Breast epithelium (tissue), 4 donors: ENCODE measurements around the gene USP24. TPM values are rescaled to one million over a fixed set of nuclear protein-coding genes. Genes with fewer than 3 reads are reported as not detected.
A peak's percentile ranks its signal among the peaks of the same experiment; 100 is the strongest.

ENCODE experiments used
- DNase-seq, 2 donors: peaks; one replicate each; pipeline ENCODE4 v3.0.0-alpha.2; 2019; ENCODE audit warnings: low spot score in 2 of 2
- H3K27ac ChIP-seq, 2 donors: fragments of 200-600 bp; sonication (generic) in 1 of 2; one replicate each; pipeline ENCODE4 v1.5.1; 2016 to 2019; ENCODE audit warnings: mild to moderate bottlenecking in 1 of 2
- H3K27me3 ChIP-seq, 2 donors: fragments of 200-600 bp; sonication (generic) in 1 of 2; one replicate each; pipeline versions ENCODE4 v1.5.1 to v1.6.0; 2017 to 2019; ENCODE audit warnings: control low read depth in 1 of 2, mild to moderate bottlenecking in 1 of 2
- H3K36me3 ChIP-seq: fragments of 200-600 bp; one replicate; pipeline ENCODE4 v1.5.1; 2019
- H3K4me1 ChIP-seq, 2 donors: fragments of 200-600 bp; sonication (generic); one replicate each; pipeline ENCODE4 v1.5.1; 2016 to 2019; ENCODE audit warnings: control low read depth in 1 of 2
- H3K4me3 ChIP-seq, 3 donors: fragments of 200-600 bp; sonication (generic); 1 replicate in 2 of 3; 2 replicates in 1 of 3; pipeline ENCODE4 v1.5.1; 2016 to 2019; ENCODE audit warnings: mild to moderate bottlenecking in 3 of 3, moderate library complexity in 2 of 3
- H3K9me3 ChIP-seq, 2 donors: fragments of 200-600 bp; sonication (generic) in 1 of 2; one replicate each; pipeline ENCODE4 v1.5.1; 2016 to 2019; ENCODE audit warnings: control low read depth in 1 of 2
- CTCF ChIP-seq, 3 donors: fragments of 450-650 bp; IDR thresholded peaks; one replicate each; pipeline ENCODE4 v1.5.1; 2016 to 2017; ENCODE audit warnings: antibody characterized with exemption in 3 of 3, mild to moderate bottlenecking in 3 of 3, moderate library complexity in 3 of 3
- POLR2A ChIP-seq: fragments of 450-650 bp; IDR thresholded peaks from one replicate; pipeline ENCODE4 v1.6.1; 2016; ENCODE audit warnings: antibody characterized with exemption, mild to moderate bottlenecking, moderate library complexity
- POLR2AphosphoS5 ChIP-seq, 3 donors: sonication (generic); formaldehyde crosslinking; IDR thresholded peaks; one replicate each; pipeline ENCODE4 v1.6.1; 2017; ENCODE audit warnings: antibody characterized with exemption in 3 of 3
- intact Hi-C: fragments of 100-400 bp; cut with DNase I; formaldehyde crosslinking; loops from one replicate; pipeline ENCODE4 v1.15.1; 2023; ENCODE audit warnings: low total_unique reads
- total RNA-seq, 3 donors: library from RNA; depleted of rRNA; stranded (reverse); fragments of >200 nt; gene quantifications; one replicate each; pipeline ENCODE4 v1.1.0, GENCODE V29; 2016

Gene USP24
- total RNA-seq = 100 to 1,000 TPM in 1 of 3 donors, 10 to 100 TPM in 2; 51.5 to 103 (median 77.3) TPM

- H3K36me3 ChIP-seq = no peaks in the 10 kb centered on the region
- TF ChIP-seq CTCF (IDR thresholded peaks at IDR 0.05) = no peak
- TF ChIP-seq POLR2AphosphoS5 (IDR thresholded peaks at IDR 0.05) = peak; percentile 62 to 93 (median 87)
- TF ChIP-seq POLR2A = no peak
- no peaks in the 10 kb centered on the region for H3K27me3 ChIP-seq
- H3K9me3 ChIP-seq = no peaks in the 10 kb centered on the region
- DNase-seq = peak; percentile 53 to 65
- H3K27ac ChIP-seq = peak within 1 kb of the TSS; percentile 96 to 97
- intact Hi-C loops = no loop called here
- H3K4me1 ChIP-seq = no peaks in the 10 kb centered on the region
- peak within 1 kb of the TSS; percentile 65 to 98 (median 86) for H3K4me3 ChIP-seq
Observed at GRCh38 chr1:55215194-55216021, at the start of gene USP24. Gene USP24 (minus strand): TSS chr1:55215364. CDS start chr1:55215113, 251 bp downstream.

- no peaks in the 10 kb centered on the region for H3K36me3 ChIP-seq
Observed at GRCh38 chr1:55262822-55263221, 47.7 kb upstream of the USP24 start.

GRCh38 chr1:55259911-55260609 is 44.9 kb upstream of the USP24 start:
- no peaks in the 10 kb centered on the region for H3K9me3 ChIP-seq
- H3K4me3 ChIP-seq = no peak overlapping the region

More at GRCh38 chr1:55262822-55263221, 47.7 kb upstream of the USP24 start:
- DNase-seq = no peak
- H3K27me3 ChIP-seq = no peaks in the 10 kb centered on the region
- TF ChIP-seq POLR2A (no peak), CTCF (IDR thresholded peaks at IDR 0.05) (no peak), POLR2AphosphoS5 (IDR thresholded peaks at IDR 0.05) (no peak)
- intact Hi-C loops = no loop called here
- no peak overlapping the region for H3K4me3 ChIP-seq
- H3K4me1 ChIP-seq = no peaks in the 10 kb centered on the region
- H3K9me3 ChIP-seq = no peaks in the 10 kb centered on the region
- H3K27ac ChIP-seq = no peak overlapping the region

GRCh38 chr1:55257958-55258357 is 42.8 kb upstream of the USP24 start:
- TF ChIP-seq CTCF (IDR thresholded peaks at IDR 0.05) (no peak), POLR2AphosphoS5 (IDR thresholded peaks at IDR 0.05) (no peak), POLR2A (no peak)
- H3K4me1 ChIP-seq = peaks cover 0 to 3% of the 10 kb centered on the region in 2 donors
- no peak for DNase-seq

More at GRCh38 chr1:55259911-55260609, 44.9 kb upstream of the USP24 start:
- H3K4me1 ChIP-seq = no peaks in the 10 kb centered on the region
- H3K36me3 ChIP-seq = no peaks in the 10 kb centered on the region
- intact Hi-C loops = no loop called here
- TF ChIP-seq CTCF (IDR thresholded peaks at IDR 0.05) (no peak), POLR2AphosphoS5 (IDR thresholded peaks at IDR 0.05) (no peak)
- H3K27me3 ChIP-seq = no peaks in the 10 kb centered on the region
- no peak for DNase-seq
- H3K27ac ChIP-seq = no peak overlapping the region

GRCh38 chr1:55255901-55256300 is 40.7 kb upstream of the USP24 start:
- DNase-seq = no peak
- Histone ChIP-seq H3K4me1 (peaks cover 0 to 7% of the 10 kb centered on the region in 2 donors), H3K4me3 (no peak overlapping the region), H3K9me3 (no peaks in the 10 kb centered on the region), H3K27me3 (no peaks in the 10 kb centered on the region), H3K27ac (no peak overlapping the region), H3K36me3 (no peaks in the 10 kb centered on the region)
- TF ChIP-seq POLR2A (no peak), POLR2AphosphoS5 (IDR thresholded peaks at IDR 0.05) (no peak), CTCF (IDR thresholded peaks at IDR 0.05) (no peak)
- intact Hi-C loops = no loop called here

More at GRCh38 chr1:55257958-55258357, 42.8 kb upstream of the USP24 start:
- no peak overlapping the region for H3K27ac ChIP-seq
- no peaks in the 10 kb centered on the region for H3K9me3 ChIP-seq
- no peaks in the 10 kb centered on the region for H3K36me3 ChIP-seq
- no peak overlapping the region for H3K4me3 ChIP-seq
- intact Hi-C loops = no loop called here
- no peaks in the 10 kb centered on the region for H3K27me3 ChIP-seq
